DND-41 (cell line): ENCODE measurements around the gene ERBB2.
A peak's percentile ranks its signal among the peaks of the same experiment; 100 is the strongest.

Experiments used
- ATAC-seq: fragments of 200-7000 bp; cut with Tn5 transposase; 3 replicates; pipeline ENCODE4 v1.9.1; 2021; ENCODE audit warnings: low read depth; ENCODE audit not compliant: insufficient read depth
- DNase-seq: peaks from one replicate; pipeline ENCODE4 v3.0.0-alpha.2; 2020
- H2AFZ ChIP-seq: 2 replicates; pipeline ENCODE4 v1.6.0; 2012; ENCODE audit warnings: low read depth, low read length
- H3K27ac ChIP-seq: 2 replicates; pipeline ENCODE4 v1.5.1; 2012; ENCODE audit warnings: low read length, inconsistent platforms
- H3K27me3 ChIP-seq: fragments of 200-600 bp; sonication (generic); 2 replicates; pipeline ENCODE4 v1.6.0; 2012; ENCODE audit warnings: low read length, mild to moderate bottlenecking, inconsistent platforms; ENCODE audit not compliant: insufficient read depth, poor library complexity
- H3K36me3 ChIP-seq: 2 replicates; pipeline ENCODE4 v1.5.1; 2012; ENCODE audit warnings: low read length, inconsistent platforms; ENCODE audit not compliant: insufficient read depth
- H3K4me1 ChIP-seq: 2 replicates; pipeline ENCODE4 v1.5.1; 2012; ENCODE audit warnings: mild to moderate bottlenecking, low read length; ENCODE audit not compliant: insufficient read depth
- H3K4me2 ChIP-seq: 2 replicates; pipeline ENCODE4 v1.6.0; 2012; ENCODE audit warnings: mild to moderate bottlenecking, moderate library complexity, low read length, inconsistent platforms; ENCODE audit not compliant: insufficient read depth
- H3K4me3 ChIP-seq, 2 experiments: fragments of 200-600 bp in 1 of 2; shearing (Covaris generic) in 1 of 2; 2 replicates each; pipeline ENCODE4 v1.5.1; 2012 to 2016; ENCODE audit warnings: inconsistent platforms in 2 of 2, low read length in 2 of 2, mild to moderate bottlenecking in 2 of 2, low read depth in 1 of 2, moderate library complexity in 1 of 2
- H3K79me2 ChIP-seq: 2 replicates; pipeline ENCODE4 v1.6.0; 2012; ENCODE audit warnings: low read length, inconsistent platforms; ENCODE audit not compliant: insufficient read depth
- H3K9ac ChIP-seq: 2 replicates; pipeline ENCODE4 v1.6.0; 2012; ENCODE audit warnings: low read depth, mild to moderate bottlenecking, inconsistent platforms, low read length, moderate library complexity
- H3K9me3 ChIP-seq: 2 replicates; pipeline ENCODE4 v1.5.1; 2012; ENCODE audit warnings: low read length, moderate library complexity, mild to moderate bottlenecking, inconsistent platforms; ENCODE audit not compliant: insufficient read depth, severe bottlenecking
- H4K20me1 ChIP-seq: 2 replicates; pipeline ENCODE4 v1.6.0; 2012; ENCODE audit warnings: low read length; ENCODE audit not compliant: insufficient read depth
- EZH2 ChIP-seq: IDR thresholded peaks from 3 replicates; pipeline ENCODE4 v1.6.1; 2012; ENCODE audit warnings: borderline replicate concordance, low read depth, mild to moderate bottlenecking, moderate library complexity, low read length, inconsistent platforms; ENCODE audit not compliant: severe bottlenecking
- TF ChIP-seq, protein P1 (sequence below): IDR thresholded peaks from 2 replicates; pipeline ENCODE4 v1.5.1; 2012; ENCODE audit warnings: borderline replicate concordance, low read length, moderate library complexity, mild to moderate bottlenecking; ENCODE audit not compliant: poor library complexity, severe bottlenecking; ENCODE audit errors: extremely low read depth

ERBB2 gene

DNA sequence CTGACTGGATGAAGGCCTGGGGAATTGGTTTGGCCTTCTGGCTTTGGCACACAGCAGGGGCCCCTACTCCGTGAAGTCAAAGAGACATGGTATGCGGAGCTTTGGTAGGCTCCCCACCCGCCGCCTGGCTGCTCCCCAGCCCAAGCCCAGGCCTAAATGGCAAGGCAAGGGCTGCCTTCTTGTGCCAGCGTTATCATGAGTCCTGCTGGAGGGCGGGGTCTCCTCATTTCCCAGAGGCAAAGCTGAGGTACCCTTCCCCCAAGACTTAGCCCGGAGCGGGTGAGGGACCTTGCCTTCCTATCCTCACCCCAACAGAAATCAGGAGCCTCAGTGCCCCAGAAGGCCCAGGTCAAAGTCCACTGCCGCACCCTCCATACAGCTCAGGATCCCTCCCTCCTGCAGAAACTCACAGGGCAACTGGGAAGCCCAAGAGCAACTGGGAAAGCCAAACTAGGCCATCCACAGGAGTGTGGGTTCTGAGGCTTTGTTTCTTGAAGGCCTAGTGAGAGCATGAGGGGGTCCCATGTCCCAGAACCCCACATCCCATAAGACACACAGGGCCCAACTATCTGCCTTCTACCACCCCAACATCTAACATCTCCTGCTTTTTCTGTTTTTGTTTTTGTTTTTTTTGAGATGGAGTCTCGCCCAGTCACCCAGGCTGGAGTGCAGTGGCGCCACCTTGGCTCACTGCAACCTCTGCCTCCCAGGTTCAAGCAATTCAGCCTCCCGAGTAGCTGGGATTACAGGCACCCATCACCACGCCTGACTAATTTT lies 21.3 kb upstream of the ERBB2 start:
- H3K4me2 ChIP-seq = no peak overlapping the region
- peaks cover 11% of the 10 kb centered on the region; the same call in 1 of the 2 replicates for H3K36me3 ChIP-seq
- TF ChIP-seq, protein P1, sequence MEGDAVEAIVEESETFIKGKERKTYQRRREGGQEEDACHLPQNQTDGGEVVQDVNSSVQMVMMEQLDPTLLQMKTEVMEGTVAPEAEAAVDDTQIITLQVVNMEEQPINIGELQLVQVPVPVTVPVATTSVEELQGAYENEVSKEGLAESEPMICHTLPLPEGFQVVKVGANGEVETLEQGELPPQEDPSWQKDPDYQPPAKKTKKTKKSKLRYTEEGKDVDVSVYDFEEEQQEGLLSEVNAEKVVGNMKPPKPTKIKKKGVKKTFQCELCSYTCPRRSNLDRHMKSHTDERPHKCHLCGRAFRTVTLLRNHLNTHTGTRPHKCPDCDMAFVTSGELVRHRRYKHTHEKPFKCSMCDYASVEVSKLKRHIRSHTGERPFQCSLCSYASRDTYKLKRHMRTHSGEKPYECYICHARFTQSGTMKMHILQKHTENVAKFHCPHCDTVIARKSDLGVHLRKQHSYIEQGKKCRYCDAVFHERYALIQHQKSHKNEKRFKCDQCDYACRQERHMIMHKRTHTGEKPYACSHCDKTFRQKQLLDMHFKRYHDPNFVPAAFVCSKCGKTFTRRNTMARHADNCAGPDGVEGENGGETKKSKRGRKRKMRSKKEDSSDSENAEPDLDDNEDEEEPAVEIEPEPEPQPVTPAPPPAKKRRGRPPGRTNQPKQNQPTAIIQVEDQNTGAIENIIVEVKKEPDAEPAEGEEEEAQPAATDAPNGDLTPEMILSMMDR = no peak
- TF ChIP-seq EZH2 = no peak
- no peaks in the 10 kb centered on the region for H4K20me1 ChIP-seq
- DNase-seq = no peak
- no peak overlapping the region for H3K9ac ChIP-seq
- H3K27me3 ChIP-seq = no peaks in the 10 kb centered on the region
- no peak overlapping the region for H3K27ac ChIP-seq
- H3K79me2 ChIP-seq = no peaks in the 10 kb centered on the region
- H3K4me3 ChIP-seq = no peak overlapping the region
- ATAC-seq = no peak
- H3K4me1 ChIP-seq = peaks cover 10% of the 10 kb centered on the region
- no peak overlapping the region for H2AFZ ChIP-seq
- H3K9me3 ChIP-seq = no peaks in the 10 kb centered on the region

DNA sequence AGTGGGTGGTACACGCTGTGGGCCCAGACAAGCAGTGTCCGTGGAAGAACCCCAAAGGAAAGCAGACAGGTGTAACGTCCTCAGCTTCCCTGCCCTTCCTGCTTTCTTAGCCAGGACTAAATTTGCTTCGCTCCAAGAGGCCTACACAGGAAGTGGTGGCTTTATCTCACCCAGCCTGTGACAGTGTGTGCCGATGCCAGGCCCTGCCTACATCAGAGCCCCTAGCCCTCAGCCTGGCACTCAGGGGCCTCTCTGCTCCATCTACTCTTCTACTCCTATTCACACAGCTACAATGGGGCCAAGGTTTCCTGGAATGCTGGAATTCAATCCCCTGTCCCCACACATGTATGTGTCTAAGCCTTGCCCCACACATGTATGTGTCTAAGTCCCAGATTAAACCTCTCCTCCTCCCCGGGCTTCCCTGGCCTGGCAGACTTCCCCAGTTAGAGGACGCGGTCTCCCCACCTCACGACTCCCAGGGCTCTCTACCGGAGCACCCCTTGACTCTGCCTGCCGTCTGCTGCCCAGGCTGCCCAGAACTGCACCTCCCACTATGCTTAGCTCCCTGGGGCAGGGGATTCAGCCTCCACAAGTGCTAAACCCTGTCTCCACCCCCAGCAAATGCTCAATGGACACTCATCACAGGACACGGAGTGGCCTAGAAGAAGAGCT lies 20.2 kb upstream of the ERBB2 start:
- DNase-seq (peak; percentile 64), ATAC-seq (peak; percentile 95)
- Histone ChIP-seq H3K36me3 (peaks cover 12% of the 10 kb centered on the region; the same call in 1 of the 2 replicates), H3K4me1 (peaks cover 10% of the 10 kb centered on the region), H3K27ac (peak overlapping the region; percentile 61), H3K9me3 (no peaks in the 10 kb centered on the region), H4K20me1 (no peaks in the 10 kb centered on the region), H2AFZ (peak overlapping the region; percentile 54; the same call in 1 of the 2 replicates), H3K4me2 (no peak overlapping the region; the same call in 1 of the 2 replicates), H3K4me3 (no peak overlapping the region), H3K9ac (0 out of 2 replicates have a peak overlapping the region, but pooled peaks have one; percentile 10), H3K27me3 (no peaks in the 10 kb centered on the region), H3K79me2 (no peaks in the 10 kb centered on the region)
- TF ChIP-seq, protein P1 = no peak

DNA sequence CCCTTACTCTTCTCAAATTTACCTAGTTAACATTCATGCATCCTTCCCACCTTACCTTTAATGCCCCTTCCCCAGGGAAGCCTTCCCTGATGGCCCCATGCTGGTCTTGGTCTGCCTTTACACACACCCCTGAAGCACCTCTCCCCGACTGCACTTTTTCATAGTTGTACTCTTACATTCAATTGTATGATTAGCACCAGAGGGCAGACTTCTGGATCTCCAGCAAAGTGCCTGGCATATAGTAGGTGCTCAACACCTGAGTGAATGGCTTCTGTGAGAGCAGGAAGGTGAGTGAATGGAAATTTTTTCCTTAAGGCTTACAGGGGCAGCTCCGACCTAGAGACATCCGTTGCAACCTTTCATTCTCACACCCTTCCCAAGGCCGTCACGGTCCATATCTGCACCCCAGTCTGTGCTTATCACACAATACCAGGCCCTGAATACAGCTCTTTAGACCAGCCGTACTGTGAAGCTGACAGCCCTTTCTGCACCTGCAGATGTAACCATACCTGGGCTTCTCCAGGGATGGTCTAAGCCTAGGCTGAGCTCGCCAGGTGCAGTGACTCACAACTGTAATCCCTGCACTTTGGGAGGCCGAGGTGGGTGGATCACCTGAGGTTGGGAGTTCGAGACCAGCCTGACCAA lies 16.4 kb upstream of the ERBB2 start:
- no peak overlapping the region for H2AFZ ChIP-seq
- ATAC-seq = no peak
- H3K4me3 ChIP-seq = no peak overlapping the region

More for the DNA sequence above, 16.4 kb upstream of the ERBB2 start:
- no peak for DNase-seq
- H3K27ac ChIP-seq = no peak overlapping the region
- no peak overlapping the region for H3K9ac ChIP-seq
- no peak overlapping the region for H3K4me2 ChIP-seq
- TF ChIP-seq, protein P1 = no peak
- TF ChIP-seq EZH2 = no peak
- H3K27me3 ChIP-seq = no peaks in the 10 kb centered on the region
- H3K79me2 ChIP-seq = no peaks in the 10 kb centered on the region
- H3K9me3 ChIP-seq = no peaks in the 10 kb centered on the region
- peaks cover 6% of the 10 kb centered on the region; the same call in 1 of the 2 replicates for H3K36me3 ChIP-seq
- peaks cover 24% of the 10 kb centered on the region for H3K4me1 ChIP-seq
- no peaks in the 10 kb centered on the region for H4K20me1 ChIP-seq
